H54 (cell line): ENCODE data around the gene FMNL2.

ENCODE experiments used
- DNase-seq: peaks from one replicate; pipeline ENCODE4 v3.0.0; 2011; ENCODE audit warnings: low spot score, mixed read lengths; ENCODE audit not compliant: insufficient read length
- FAIRE-seq: peaks from 3 replicates; lab custom pipeline; 2011; peaks lifted over from hg19 to GRCh38; lab: Jason Lieb, UNC
- POLR2A ChIP-seq: IDR thresholded peaks from 2 replicates; pipeline ENCODE4 v1.6.1; 2011; ENCODE audit warnings: low read depth, mild to moderate bottlenecking, low read length

Gene FMNL2

DNA sequence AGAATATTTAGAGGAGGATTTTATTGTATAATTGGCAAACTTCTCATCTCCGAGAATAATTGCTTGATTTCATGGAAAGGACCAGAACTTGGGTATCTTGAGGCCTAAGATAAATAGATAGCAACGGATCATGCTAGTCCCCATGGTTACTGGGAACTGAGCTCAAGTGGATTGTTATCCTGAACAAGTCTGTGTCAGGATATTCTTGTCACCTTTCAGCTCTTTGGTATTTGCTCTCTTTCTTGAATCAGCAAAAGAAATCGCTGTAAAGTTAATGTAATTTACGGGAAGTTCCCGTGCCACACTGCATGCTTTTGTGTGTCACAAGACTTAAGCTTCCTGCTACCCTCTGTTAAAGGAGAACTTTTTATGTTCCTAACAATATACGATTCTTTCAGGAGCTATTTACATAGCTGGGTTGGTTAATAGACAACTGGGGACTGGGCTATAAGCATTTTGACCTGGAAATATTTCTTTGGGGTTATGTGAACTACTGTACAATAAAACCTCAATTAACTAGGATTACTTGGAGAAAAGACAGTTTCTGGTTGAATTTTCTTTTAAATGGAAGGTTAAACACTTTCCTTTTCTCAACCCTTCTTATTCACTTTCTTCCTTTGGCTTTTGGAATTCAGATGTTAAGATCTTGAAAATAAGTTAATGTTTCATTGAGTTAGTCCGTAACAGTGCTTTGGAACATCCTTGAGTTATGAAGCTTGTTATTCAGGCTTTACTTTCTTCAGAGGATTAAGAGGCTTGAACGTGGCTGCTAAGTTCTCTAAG is 151.2 kb downstream of the FMNL2 start:
- FAIRE-seq (peak; percentile 30), DNase-seq (no peak)
- TF ChIP-seq POLR2A: no peak

GRCh38 chr2:152486737-152487400 is 151.9 kb downstream of the FMNL2 start:
- no peak for DNase-seq
- no peak for TF ChIP-seq POLR2A
- no peak for FAIRE-seq

DNA sequence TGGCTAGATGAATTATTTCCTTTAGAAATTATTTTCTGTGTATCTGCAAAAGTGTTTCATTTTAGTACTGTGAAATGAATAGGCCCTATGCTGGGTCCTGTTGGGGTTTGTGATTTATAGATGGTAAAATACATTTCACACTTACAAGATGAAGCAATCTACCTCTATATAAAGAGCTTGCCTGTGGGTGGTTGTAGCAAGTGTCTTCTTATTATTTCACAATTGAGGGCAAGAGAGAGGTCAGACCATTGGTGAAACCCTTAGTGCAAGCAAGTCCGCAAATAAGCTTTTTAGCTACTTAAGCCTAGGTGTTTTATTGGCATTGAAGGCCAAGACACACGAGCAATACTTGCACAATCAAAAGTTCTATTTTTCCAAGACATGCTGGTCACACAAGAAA is 153.1 kb downstream of the FMNL2 start:
- FAIRE-seq: no peak
- no peak for DNase-seq
- no peak for TF ChIP-seq POLR2A

GRCh38 chr2:152489364-152489763 is 154.4 kb downstream of the FMNL2 start:
- FAIRE-seq: no peak
- TF ChIP-seq POLR2A: no peak
- no peak for DNase-seq

DNA sequence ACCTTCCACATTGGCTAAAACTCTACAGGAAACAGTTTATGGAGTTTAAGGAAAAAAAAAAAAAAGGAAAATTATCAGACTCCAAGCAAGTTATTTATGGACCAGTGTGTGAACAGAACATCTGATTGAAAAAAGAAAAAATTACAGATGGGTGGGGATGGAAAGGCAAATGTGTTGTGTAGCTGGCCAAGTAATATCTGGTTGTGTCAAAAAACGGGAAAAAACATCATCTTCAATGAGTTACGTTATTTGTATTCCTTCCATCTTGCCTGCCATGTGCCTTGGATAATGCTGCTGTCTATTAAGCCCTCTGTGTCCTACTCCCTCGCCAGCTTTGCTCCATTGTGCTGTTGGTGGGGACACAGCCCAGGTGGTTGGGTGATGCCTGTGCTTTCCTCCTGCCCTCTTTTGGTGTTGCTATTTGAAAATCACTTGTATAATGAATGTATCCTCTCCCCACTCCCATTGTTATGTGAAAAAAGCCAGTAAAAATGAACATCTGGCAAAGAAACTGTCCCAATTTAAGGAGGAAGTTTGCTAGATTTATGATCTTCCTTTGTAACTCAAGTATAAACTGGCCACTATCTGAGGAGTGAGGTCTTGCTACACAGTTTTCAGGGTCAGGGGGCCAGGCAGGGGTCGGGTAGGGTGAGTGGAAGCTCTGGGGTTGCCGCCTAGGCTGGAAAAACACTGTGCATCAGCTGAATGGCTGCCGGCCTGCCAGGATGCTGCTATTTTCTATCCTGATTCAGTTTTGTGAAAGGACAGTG is 155.9 kb downstream of the FMNL2 start:
- FAIRE-seq (no peak), DNase-seq (no peak)
- TF ChIP-seq POLR2A: no peak

DNA sequence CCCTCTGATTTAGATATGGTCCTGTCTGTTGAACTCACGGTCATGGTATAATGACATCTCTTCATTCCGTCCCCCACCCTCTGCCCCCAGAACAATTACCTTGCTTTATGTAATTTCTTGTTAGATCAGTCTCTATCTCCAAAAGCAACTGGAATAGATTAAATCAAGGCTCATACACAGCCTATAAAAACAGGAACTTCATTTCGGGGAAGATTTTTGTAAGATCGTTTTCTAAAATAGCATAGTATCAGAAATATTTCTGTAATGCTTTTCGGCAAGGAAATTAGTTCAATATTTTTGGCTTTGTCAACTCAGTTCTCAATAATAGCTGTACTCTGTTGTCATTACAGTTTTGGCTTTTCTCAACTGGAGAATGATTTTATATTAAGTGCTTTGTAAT is 157.2 kb downstream of the FMNL2 start:
- FAIRE-seq (no peak), DNase-seq (no peak)
- no peak for TF ChIP-seq POLR2A

DNA sequence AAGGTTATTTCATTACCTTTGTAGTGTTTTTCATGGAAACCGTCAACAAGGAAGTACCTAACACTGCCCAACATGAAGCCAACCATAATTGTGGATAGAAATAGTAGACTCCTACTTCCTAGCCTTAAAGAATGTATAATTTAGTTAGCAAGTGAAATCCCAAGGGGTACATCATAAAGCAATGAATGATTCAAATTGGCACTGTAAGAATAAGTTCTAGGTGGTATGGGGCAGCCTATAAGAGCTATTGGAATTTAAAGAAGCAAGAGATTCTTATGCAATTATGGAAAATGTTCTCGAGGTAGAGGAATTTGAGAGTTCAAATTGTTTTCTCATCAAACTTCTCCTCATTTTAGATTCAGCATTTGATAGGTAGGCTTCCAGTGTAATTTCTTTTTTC is 157.9 kb downstream of the FMNL2 start:
- DNase-seq (no peak), FAIRE-seq (no peak)
- no peak for TF ChIP-seq POLR2A

- no peak for TF ChIP-seq POLR2A
- DNase-seq: no peak
- no peak for FAIRE-seq
These were observed 158.4 kb downstream of the FMNL2 start for GRCh38 chr2:152493417-152493816.

DNA sequence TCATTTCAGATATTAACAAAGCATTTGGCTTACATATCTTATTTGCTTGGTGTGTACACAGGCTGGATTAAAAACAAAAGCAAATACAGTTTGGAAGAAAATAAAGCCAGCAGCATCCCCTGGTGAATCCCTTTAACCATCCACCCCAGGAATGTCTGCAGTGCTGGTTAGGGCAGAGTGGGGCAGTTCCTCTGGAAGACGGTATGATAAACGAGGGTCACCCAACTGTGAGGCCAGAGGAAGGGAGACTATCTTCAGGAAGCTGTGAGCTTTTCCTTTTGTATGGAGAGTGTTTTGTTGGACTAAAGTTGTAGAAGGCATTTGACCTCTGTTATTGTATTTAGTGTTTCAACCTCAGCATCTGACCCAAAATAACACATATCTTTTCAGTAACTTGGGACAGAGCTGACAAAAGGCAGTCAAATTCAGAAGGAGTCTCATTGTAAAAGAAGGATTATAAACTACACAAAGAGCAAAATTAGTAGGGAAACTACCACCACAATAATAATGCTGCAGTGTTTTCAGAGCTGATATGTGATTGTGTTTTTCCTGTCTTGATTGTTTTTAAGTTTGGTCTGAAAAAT is 159.1 kb downstream of the FMNL2 start:
- no peak for DNase-seq
- TF ChIP-seq POLR2A: no peak
- FAIRE-seq: peak; percentile 6

GRCh38 chr2:152496371-152496770 is 161.4 kb downstream of the FMNL2 start:
- no peak for FAIRE-seq
- no peak for TF ChIP-seq POLR2A

DNA sequence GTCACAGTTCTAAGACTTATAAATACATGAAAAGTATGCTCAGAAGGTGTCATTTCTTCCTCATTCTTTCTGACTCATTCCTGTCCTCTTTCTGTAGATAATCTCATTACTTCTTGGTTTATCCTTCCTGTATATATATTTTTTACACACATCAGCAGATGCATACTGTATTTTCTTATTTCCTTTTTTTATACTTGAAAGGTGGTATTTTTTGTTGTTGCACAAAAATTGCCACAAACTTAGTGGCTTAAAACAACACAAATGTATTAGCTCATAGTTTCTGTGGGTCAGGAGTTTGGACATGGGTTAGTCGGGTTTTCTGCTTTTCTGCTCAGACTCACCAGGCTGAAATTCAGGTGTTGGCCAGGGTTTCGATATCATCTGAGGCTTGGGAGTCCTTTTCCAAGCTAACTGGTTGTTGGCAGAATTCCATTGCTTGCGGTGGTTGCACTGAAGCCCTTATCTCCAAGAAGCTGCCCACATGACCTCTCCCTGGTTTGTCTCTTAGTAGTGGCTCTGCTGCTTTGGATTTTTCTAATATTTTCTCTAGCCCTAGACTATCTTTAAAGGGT is 162.6 kb downstream of the FMNL2 start:
- DNase-seq (no peak), FAIRE-seq (peak; percentile 74)
- TF ChIP-seq POLR2A: no peak

More at GRCh38 chr2:152496371-152496770, 161.4 kb downstream of the FMNL2 start:
- DNase-seq: no peak

- no peak for TF ChIP-seq POLR2A
- FAIRE-seq: no peak
- DNase-seq: no peak
These were observed 164.4 kb downstream of the FMNL2 start for GRCh38 chr2:152499331-152499816.
